Upper lobe of right lung (tissue), 1 donor: ENCODE results near the gene PRDM16. TPM values are rescaled to one million over a fixed set of nuclear protein-coding genes. Genes with fewer than 3 reads are reported as not detected.

Source experiments
- ATAC-seq: fragments of 200-7000 bp; cut with Tn5 transposase; one replicate; pipeline ENCODE4 v1.9.1; 2020; ENCODE audit warnings: mild to moderate bottlenecking, moderate library complexity
- DNase-seq: peaks from one replicate; pipeline ENCODE4 v3.0.0-alpha.2; 2020
- H3K27ac ChIP-seq: fragments of 200-600 bp; one replicate; pipeline ENCODE4 v1.8.0; 2022
- H3K27me3 ChIP-seq: fragments of 200-600 bp; one replicate; pipeline ENCODE4 v1.8.0; 2022; ENCODE audit warnings: mild to moderate bottlenecking
- H3K36me3 ChIP-seq: fragments of 200-600 bp; one replicate; pipeline ENCODE4 v1.8.0; 2022
- H3K4me1 ChIP-seq: fragments of 200-600 bp; one replicate; pipeline ENCODE4 v1.8.0; 2022
- H3K4me3 ChIP-seq: fragments of 200-600 bp; one replicate; pipeline ENCODE4 v1.8.0; 2022; ENCODE audit warnings: mild to moderate bottlenecking
- H3K9me3 ChIP-seq: fragments of 200-600 bp; one replicate; pipeline ENCODE4 v1.8.0; 2022
- intact Hi-C: fragments of 100-400 bp; cut with DNase I; formaldehyde crosslinking; loops from one replicate; pipeline ENCODE4 v1.11.0; 2022
- total RNA-seq: library from RNA; stranded (reverse); fragmentation: NEBNext Ultra II Directional; extraction: Animal tissue kit (Norgen Biotek cat#: 25700); gene quantifications from one replicate; pipeline ENCODE4 v1.2.1, GENCODE V29; 2021
- TF ChIP-seq, protein P1 (sequence below): fragments of 200-600 bp; IDR thresholded peaks from one replicate; pipeline ENCODE4 v1.8.0; 2022; ENCODE audit warnings: antibody characterized with exemption
- donor health status: DM: no; HTN: yes; CAD: no; lungs with severe emphysema.

The PRDM16 gene
- total RNA-seq, 1 donor from 2014 or later, result 21.0 TPM

DNA sequence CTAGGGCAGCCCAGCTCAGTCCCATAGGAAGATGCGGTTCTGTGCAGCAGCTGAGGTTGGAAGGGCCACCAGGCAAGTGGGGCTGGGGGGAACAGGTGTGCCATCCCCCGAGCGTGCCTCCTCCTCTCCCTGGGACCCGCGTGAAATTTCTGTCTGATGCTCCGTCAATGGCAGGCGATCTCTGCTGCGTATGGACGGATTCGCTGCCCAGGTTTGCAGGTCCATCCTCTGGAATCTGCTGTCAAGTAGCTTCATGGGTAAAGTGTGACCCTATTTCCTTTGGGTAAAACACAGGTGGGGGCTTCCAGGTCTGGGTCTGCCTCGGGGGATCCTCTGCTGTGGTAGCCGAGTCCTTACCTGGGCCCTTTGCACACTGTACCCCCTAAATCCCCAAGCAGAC is 270.9 kb downstream of the PRDM16 start:
- no peak for ATAC-seq
- TF ChIP-seq, protein P1, sequence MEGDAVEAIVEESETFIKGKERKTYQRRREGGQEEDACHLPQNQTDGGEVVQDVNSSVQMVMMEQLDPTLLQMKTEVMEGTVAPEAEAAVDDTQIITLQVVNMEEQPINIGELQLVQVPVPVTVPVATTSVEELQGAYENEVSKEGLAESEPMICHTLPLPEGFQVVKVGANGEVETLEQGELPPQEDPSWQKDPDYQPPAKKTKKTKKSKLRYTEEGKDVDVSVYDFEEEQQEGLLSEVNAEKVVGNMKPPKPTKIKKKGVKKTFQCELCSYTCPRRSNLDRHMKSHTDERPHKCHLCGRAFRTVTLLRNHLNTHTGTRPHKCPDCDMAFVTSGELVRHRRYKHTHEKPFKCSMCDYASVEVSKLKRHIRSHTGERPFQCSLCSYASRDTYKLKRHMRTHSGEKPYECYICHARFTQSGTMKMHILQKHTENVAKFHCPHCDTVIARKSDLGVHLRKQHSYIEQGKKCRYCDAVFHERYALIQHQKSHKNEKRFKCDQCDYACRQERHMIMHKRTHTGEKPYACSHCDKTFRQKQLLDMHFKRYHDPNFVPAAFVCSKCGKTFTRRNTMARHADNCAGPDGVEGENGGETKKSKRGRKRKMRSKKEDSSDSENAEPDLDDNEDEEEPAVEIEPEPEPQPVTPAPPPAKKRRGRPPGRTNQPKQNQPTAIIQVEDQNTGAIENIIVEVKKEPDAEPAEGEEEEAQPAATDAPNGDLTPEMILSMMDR, result no peak
- Histone ChIP-seq H3K4me1 (no peaks in the 10 kb centered on the region), H3K36me3 (no peaks in the 10 kb centered on the region), H3K4me3 (no peak overlapping the region), H3K9me3 (no peaks in the 10 kb centered on the region), H3K27me3 (no peaks in the 10 kb centered on the region), H3K27ac (no peak overlapping the region)
- intact Hi-C loops, result no loop called here
- DNase-seq, result no peak

DNA sequence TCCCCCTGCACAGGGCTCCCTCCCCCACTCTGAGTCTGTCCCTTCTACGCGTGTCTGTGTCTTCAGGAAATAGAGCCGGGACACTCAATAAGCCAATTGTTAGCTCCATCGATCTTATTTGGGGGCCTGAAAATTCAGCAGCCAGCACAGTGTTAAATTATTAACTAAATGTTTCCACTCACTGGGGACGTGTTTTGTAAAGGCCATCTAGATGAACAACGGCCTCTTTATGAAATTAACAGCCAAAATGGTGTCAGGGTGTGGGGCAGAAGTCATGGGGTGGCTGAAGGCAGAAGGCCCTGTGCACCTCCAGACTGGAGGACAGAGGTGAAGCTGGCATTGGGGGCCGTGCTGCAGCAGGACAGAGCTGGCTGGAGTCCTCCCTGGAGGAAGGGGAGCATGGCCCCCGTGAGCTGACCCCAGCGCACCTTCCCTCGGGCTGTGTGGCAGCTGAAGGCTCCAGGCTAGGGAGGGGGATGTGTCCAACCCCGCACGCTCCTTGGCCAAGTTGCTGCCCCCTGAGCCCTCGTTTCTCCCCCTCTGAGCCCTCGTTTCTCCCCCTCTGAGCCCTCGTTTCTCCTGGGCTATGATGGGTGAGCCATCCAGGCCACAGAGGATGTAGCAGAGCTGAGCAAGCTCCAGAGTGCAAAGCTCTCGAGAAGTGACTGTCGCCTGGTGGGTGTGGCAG is 271.7 kb downstream of the PRDM16 start:
- ATAC-seq, result no peak
- TF ChIP-seq, protein P1, result no peak

DNA sequence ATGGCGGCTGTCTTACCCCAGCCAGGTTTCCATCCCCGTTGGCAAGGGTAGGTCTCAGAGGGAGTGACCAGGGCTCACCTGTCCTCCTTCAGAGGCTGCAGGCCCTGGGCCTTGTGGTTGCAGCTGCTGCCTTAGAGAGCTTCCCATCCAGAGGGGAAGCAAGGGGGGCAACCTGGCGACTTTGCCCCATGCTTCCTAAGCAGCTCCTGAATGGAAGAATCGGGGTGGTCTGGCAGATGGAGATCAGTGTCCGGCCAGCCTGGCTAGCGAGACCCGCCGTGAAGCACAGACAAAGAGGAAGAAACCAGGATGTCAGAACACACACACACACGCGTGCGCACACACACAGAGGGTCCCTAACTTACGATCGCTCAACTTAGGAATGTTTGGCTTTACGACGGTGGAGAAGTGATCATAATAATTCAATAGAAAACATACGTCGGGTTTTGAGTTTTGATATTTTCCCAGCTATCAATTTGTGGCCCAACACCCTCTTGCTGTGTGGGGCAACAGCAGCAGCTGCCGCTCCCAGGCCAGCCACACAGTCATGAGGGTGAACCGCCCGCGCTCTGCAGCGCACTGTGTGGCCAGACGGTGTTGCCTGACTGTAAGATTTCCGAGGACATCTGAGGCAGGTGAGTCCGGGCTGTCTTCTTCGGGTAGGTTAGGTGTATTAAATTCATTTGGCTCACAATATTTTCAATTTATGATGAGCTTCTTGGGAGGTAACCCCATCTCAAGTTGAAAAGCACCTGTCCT is 272.4 kb downstream of the PRDM16 start:
- no peaks in the 10 kb centered on the region for H3K27me3 ChIP-seq
- TF ChIP-seq, protein P1, result no peak
- no peaks in the 10 kb centered on the region for H3K36me3 ChIP-seq
- no peaks in the 10 kb centered on the region for H3K4me1 ChIP-seq
- no peak overlapping the region for H3K4me3 ChIP-seq
- H3K9me3 ChIP-seq, result no peaks in the 10 kb centered on the region
- intact Hi-C loops, result no loop called here
- H3K27ac ChIP-seq, result no peak overlapping the region
- ATAC-seq (no peak), DNase-seq (no peak)

More for the DNA sequence above, 271.7 kb downstream of the PRDM16 start:
- intact Hi-C loops, result no loop called here
- no peaks in the 10 kb centered on the region for H3K4me1 ChIP-seq
- no peak overlapping the region for H3K27ac ChIP-seq
- no peaks in the 10 kb centered on the region for H3K9me3 ChIP-seq
- no peak for DNase-seq
- H3K36me3 ChIP-seq, result no peaks in the 10 kb centered on the region
- no peaks in the 10 kb centered on the region for H3K27me3 ChIP-seq
- H3K4me3 ChIP-seq, result no peak overlapping the region

DNA sequence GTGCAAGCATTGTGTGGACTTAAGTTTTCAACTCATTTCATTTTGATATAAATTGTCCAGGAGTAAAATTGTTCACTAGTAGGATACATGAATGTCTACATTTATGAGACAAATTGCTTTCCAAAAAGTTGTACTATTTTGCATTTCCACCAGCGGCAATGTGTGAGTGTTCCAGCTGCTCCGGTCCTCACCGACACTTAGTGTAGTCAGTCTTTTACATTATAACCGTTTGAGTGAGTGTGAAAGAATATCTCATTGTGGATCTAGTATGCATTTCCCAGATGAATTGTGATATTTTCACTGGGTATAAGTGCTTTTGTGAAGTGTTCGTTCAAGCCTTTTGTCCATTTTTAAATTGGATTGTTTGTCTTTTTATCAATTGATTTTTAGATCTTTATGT is 274.0 kb downstream of the PRDM16 start:
- ATAC-seq (no peak), DNase-seq (no peak)
- intact Hi-C loops, result no loop called here
- Histone ChIP-seq H3K4me3 (no peak overlapping the region), H3K27ac (no peak overlapping the region), H3K4me1 (no peaks in the 10 kb centered on the region), H3K9me3 (no peaks in the 10 kb centered on the region), H3K27me3 (no peaks in the 10 kb centered on the region), H3K36me3 (no peaks in the 10 kb centered on the region)
- TF ChIP-seq, protein P1, result no peak

DNA sequence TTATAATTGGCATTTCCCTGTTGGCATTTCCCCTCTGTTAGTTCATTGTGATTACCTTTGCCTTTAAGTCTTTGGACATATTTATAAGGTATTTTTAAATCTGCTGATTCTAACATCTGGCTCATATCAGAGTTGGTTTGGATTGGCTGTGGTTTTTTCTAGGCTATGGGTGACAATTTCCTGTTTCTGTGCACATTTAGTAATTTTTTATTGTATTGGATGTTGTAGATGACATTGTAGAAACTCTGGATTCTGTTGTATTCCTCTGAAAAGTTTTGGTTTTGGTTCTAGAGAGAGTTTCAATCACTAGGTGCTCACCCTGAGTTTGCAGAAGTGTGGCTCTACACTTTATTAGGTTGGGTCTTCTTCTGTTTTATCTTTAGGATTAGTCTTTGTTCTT is 275.4 kb downstream of the PRDM16 start:
- intact Hi-C loops, result no loop called here
- Histone ChIP-seq H3K36me3 (no peaks in the 10 kb centered on the region), H3K27ac (no peak overlapping the region), H3K4me3 (no peak overlapping the region), H3K27me3 (no peaks in the 10 kb centered on the region), H3K9me3 (no peaks in the 10 kb centered on the region), H3K4me1 (no peaks in the 10 kb centered on the region)
- ATAC-seq (no peak), DNase-seq (no peak)
- TF ChIP-seq, protein P1, result no peak
